HG03520 (cell line): ENCODE results near the gene PARP1.
"Not testable (repeated sequence)": the region's sequence is repeated elsewhere in the genome, so short reads cannot be mapped to it uniquely, and the experiment has no call there.

Source experiments
- ATAC-seq: cut with Tn5 transposase; IDR thresholded peaks from one replicate; pipeline ENCODE4 v1.9.1; 2021; ENCODE audit warnings: mild to moderate bottlenecking, moderate library complexity; ENCODE audit not compliant: unreplicated experiment

PARP1 gene

DNA sequence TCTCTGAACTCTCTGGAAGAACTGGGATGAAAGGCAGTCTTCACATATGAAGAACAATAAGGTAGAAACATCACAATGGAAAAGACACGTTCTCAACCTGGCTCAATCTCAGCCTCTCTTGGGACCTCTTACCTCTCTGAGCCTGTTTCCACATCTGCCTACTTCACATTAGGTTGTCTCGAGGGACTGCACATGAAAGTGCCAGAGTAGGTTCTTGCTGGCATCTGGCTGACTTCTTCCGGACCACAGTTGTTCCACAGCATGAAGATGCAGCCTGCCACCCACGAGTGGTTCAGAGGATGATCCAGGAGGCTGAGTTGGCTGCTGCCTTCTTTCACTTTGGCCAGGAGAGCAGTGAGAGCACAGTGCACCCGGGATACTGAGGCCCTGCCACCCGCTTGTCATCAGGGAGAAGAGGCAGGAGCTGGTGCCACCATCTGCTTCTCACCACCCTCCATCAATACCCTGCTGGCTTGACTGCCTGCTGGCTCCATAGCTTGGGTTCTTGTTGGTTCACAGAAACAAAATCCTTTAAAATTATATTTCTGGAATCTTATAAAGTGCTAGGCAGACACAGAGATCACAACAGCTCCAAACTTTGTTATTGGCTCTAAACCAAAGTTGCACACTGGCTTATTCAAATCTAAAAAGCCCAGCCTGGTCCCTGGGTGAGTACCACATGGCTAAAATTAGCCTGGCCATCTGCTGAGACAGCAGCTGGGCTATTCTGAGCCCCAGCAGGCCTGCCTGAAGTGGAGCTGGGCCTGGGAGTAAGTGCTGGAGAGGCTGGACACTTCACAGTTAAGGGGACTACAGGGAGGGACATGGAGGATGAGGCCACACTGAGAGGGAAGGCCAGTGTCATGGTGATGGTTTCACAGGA lies 52.0 kb downstream of the PARP1 start:
- no peak for ATAC-seq

DNA sequence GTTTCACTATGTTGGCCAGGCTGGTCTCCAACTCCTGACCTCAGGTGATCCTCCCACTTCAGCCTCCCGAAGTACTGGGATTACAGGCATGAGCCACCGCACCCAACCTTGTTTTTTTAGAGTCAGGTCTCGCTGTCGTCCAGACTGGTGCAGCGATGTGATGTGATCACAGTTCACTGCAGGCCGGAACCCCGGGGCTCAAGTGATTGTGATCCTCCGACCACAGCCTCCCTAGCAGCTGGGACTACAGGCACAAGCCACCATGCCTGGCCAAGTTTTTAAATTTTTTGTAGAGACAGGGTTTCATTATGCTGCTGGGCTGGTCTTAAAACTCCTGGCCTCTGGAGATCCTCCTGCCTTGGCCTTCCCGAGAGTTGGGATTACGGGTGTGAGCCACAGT lies 52.9 kb downstream of the PARP1 start:
- no peak for ATAC-seq

DNA sequence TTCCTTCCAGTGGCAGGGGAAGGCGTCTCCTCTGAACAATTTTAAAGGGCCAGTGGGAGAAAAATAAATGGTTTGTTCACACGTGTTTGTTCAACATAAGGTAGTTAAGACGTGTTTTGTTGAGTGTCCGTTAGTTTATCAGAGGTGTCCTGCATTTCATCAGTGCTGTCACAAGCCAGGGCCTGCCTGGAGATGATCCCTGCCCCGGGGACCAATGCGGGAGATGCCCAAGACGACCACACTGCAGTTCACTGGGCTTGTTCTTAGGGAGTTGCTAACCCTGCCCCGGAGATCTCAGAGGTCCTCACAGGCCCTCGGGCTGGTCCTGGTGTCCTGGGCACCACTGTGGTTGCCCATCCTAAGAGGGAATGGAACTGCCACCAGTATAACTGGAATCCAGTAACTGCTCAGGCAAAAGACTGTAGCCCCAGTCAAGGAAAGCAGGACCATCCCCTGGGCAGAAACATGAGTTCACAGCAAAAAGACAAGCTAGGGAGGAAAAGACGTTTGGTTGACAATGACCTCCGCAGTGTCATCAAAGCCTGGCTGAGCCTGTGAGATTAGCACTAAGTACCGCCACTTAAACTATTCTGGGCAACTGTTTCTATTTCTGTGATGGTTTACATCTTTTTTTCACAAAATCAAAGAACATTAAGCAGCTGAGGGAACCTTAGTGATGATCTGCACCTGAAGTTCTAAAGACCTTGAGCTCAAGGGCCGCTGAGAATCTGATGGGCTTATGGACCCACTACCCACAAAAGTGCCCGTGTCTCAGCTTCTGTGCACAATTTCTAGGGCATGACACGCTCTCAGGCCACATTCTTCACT lies 54.0 kb downstream of the PARP1 start:
- no peak for ATAC-seq

DNA sequence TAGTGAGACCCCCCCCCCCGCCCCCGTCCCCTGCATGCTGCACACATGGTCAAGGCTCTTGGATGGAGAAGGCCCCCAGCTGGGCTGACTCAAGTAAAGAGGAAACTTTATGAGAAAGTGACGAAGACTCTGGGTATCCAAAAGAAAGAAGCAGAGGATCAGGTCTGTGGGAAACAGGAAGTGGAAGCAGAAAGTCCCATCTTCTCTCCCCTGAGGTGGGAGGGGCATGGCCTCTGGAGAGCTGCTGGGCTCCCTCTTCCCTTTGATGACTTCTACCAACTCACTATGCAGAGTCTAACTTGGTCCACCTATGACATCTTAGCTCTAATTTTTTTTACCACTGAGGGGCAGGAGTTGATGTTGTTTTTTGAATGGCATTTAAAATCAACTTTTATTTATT lies 56.2 kb downstream of the PARP1 start:
- ATAC-seq, result no peak

DNA sequence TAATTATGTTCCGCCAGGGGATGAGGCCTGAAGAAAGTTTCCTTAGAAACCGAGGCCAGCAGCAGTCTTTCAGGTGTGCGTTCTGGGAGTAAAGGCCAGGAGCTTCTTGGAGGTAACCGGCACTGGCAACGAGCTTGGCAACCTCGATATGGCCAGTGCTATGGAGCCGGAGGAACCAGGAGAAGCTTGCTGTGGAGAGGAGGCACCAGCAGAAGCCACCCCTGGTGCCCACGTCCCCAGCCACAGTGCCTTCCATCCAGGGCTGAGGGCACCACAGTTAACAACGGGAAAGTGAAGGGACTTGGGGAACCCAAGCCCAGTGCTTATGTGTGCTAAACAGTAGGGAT lies 57.4 kb downstream of the PARP1 start:
- ATAC-seq, result no peak

DNA sequence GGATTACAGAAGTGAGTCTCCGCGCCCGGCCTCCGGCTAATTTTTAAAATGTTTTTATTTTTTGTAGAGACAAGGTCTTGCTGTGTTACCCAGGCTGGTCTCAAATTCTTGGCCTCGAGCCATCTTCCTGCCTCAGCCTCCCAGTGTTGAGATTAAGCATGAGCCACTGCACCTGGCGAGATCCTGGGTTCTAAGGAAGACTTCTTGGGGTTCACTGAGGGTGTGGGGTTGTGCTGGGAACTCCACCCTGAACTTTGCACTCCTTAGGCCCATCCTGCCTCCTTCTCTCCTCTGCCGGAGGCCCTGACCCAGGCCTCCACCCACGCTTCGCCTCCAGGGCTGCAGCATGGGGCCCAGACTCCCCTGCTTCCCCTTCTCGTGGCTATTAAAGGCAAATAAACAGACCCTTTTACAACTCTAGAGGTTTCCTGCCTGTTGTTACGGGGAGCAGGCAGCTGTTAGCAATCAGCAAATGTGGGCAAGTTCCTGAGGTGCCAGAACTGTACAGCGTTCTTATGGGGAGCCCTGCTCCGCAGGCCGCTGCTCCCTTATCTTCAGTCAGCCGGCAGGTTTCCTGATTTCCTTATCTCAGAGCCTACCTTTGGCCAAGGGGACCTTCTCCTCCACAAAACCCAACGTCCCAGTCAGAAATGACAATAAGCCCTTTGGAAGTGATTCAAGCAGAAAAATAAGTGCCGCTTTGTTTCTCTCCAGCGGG lies 57.9 kb downstream of the PARP1 start:
- peak; percentile 61 for ATAC-seq

DNA sequence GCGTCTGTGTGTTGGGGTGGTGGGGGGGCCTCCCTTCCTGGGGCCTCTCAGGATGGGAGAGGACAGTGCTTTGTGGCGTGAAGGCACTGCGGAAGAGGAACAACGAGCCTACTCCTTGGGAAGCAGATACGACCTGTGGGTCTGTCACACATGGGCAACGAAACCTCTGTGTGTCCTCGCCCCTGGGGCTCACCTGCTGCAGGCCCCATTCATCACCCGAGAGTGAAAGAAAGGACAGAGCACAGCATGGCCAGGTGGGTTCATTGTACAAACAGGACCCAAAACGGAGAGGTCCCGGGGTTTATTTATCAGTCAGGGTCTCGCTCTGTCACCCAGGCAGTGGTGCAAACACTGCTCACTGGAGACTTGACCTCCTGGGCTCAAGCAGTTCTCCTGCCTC lies 58.8 kb downstream of the PARP1 start:
- ATAC-seq, result no peak

DNA sequence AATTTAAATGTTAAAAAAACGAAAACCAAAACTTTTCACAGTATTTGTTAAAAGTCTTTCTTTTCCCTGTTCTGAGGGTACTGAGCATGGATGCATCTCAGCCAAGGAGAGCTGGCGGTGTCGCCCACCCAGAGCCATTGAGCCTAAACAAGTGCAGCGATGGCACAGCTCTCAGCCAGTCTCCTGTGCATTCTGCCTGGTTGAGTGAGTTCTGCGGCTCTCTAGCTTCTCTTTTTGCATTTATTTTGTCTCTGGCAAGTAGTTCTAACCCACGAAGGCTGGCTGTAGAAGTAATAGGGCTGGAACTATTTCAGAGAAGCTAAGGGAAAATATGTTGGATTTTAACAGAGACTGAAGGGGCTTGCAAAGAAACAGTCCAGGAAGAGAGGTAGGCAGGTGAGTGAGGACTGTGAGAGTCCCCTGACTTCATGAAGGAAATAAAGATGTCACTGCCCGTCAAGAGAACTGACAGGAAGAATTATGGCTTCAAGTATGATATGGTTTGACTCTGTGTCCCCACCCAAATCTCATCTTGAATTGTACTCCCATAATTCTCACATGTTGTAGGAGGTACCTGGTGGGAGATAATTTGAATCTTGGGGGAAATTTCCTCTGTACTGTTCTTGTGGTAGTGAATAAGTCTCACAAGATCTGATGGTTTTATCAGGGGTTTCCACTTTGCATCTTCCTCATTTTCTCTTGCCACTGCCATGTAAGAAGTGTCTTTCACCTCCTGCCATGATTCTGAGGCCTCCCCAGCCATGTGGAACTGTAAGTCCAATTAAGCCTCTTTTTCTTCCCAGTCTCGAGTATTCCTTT lies 63.2 kb downstream of the PARP1 start:
- no peak for ATAC-seq

DNA sequence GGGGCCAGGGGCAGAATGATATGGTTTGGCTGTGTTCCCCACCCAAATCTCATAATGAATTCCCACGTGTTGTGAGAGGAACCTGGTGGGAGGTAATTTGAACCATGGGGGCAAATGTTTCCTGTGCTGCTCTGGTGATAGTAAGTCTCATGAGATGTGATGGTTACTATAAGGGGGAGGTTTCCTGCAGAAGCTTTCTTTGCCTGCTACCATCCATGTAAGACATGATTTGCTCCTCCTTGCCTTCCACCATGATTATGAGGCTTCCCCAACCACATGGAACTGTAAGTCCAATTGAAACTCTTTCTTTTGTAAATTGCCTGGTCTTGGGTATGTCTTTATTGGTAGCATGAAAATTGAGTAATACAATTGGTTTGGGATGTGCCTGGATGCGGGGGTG lies 65.2 kb downstream of the PARP1 start:
- ATAC-seq, result no peak

DNA sequence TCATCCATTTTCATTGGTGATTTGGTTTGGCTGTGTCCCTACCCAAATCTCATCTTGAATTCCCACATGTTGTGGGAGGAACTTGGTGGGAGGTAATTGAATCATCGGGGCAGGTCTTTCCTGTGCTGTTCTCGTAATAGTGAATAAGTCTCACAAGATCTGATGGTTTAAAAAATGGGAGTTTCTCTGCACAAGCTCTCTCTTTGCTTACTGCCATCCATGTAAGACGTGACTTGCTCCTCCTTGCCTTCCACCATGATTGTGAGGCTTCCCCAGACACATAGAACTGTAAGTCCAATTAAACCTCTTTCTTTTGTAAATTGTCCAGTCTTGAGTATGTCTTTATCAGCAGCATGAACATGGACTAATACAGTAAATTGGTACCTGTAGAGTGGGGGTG lies 67.8 kb downstream of the PARP1 start:
- not testable (repeated sequence) for ATAC-seq

DNA sequence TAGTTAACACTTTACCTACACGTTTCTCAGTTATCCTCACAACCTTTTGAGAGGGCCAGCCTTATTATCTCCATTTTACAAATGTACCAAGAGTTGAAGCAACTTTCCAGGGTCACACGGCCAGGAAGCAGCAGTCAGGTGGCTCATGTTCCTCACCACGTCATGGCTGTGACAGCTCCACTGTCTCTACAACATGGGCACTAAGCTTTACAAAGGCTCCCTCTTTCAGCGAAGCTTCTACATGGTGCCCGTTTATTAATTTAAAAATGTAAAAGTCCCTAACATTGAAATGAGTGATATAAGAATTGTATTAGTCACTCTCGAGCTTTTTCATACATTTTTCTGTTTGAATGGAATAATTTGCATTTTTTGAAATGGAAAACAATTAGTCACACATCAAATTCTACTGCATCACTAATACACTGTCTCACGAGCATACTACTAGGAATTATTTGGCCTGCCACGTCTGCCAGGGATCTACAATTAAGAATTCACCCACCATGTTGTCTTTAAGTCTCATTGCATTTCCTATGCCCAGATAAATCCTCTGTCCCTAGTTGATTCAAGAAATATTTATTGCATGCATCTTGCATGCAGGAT lies 70.5 kb downstream of the PARP1 start:
- ATAC-seq, result no peak

DNA sequence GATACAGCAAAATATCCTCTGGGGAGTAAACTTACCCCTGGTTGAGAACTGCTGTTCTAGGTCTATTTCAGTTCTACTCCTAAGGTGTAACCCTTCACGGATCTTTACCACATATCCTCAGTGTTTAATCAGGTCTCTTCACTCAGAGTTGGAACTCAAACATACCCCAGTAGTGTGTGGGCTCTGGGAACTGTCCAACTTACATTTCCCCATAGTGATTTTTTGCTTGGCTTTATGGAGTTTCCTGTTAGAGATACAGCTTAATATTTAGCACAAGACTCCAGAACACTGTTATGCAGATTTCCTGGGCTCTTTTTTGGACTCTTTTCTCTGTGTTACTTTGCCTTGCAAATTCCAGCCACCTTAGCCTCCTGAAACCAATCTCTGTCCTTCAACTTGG lies 72.2 kb downstream of the PARP1 start:
- ATAC-seq, result no peak

DNA sequence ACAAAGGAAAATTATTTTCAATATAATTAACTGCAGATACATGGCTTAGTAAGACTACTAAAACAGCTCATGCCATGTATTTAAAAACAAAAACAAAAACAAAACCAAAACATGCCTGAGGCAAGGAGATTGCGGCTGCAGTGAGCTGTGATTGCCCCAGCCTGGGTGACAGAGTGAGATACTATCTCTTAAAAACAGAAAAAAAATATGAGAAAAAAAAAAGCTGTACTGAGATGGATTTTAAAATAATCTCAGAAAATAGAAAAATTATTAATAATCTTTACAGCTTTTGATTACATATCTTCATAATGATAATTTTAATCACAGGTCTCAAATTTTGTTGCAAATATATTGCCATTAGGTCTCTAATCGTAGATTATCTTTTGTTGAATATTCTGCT lies 74.9 kb downstream of the PARP1 start:
- no peak for ATAC-seq

DNA sequence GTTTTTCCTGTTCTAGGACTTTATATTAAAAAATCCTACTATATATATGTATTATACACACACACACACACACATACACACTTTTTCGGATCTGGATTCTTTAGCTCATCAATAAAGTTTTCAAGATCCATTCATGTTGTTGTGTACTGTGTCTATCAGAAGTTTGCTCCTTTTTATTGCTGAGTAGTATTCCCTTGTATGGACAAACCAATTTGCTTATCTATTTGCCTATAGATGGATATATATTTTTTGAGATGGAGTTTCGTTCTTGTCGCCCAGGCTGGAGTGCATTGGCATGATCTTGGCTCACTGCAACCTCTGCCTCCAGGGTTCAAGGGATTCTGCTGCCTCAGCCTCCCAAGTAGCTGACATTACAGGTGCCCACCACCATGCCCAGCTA lies 78.7 kb downstream of the PARP1 start:
- no peak for ATAC-seq

DNA sequence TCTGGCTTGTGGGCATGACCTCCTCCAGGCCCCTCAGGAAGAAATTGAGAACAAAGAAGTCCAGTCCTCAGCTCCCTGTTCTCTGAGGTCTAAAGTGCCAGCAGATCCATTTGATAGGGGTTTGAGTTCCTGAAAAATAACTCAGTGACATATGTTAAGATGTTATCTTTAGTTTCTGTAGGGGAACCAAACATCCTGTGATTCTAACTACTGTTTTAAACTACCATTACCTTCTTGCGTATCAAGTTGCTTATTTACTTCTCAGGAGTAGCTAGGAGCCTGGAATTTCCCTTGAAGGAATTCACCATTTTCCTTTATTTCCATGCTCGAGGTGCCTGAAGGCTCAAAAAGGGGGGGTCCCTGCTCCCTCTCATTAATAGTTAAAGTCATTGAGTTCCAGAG lies 80.1 kb downstream of the PARP1 start:
- ATAC-seq, result no peak

DNA sequence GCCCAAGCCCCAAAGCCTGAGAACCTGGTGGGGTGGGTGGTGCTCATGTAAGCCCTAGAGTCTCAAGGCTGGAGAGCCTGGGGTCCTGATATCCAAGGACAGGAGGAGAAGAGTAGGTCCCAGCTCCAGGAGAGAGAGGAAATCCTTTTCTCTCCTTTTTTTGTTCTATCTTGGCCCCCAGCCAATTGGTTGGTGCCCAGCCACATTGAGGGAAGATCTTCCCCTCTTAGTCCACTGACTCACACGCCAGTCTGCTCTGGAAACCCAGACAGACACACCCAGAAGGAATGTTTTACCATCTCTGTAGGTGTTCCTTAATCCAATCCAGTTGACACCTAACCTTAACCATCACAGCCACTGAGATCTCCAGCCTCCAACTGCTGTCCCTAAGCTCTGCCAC lies 82.7 kb downstream of the PARP1 start:
- ATAC-seq, result no peak

DNA sequence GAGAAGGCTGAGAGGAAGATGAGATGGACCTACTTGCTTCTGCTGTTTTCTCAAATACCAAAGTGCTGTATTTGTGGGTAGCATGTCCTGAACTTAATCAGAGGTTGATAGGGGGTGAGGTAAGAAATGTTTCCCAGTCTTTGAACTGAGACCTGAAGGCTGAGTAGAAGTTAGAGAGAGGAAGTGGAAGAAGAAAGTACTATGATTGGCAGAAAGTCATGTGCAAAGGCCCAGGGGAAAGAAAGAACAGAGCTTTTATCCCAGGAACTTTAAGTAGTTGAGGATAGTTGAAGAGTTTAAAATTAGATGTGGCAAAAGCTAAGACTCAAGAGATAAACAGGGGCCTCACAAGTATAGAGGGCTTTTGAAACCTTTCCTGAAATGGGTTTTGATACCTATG lies 83.4 kb downstream of the PARP1 start:
- no peak for ATAC-seq

DNA sequence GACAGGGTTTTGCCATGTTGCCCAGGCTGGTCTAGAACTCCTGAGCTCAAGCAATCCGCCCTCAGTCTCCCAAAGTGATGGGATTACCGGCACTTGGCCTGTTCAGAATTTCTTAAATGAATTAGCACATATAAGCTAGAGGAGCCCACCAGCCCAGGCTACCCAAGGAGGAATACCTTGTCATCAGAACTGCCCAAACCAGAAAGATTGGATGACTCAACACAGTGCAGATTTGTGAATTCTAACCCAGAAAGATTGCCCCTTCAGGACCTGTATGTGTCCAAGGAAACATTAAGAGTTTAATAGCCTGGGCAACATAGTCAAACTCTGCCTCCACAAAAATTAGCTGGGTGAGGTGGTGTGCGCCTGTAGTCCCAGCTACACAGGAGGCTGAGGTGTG lies 84.9 kb downstream of the PARP1 start:
- ATAC-seq, result no peak

DNA sequence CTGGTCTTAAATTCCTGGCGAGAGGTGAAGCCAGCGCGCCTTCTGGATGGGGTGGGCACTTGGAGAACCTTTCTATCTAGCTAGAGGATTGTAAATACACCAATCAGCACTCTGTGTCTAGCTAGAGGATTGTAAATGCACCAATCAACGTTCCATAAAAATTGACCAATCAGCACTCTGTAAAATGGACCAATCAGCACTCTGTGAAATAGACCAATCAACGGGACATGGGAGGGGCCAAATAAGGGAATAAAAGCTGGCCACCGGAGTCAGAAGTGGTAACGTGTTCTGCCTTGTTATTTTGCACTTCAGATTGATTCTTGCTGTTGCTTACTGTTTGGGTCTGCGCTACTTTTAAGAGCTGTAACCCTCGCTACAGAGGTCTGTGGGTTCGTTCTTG lies 87.0 kb downstream of the PARP1 start:
- no peak for ATAC-seq

DNA sequence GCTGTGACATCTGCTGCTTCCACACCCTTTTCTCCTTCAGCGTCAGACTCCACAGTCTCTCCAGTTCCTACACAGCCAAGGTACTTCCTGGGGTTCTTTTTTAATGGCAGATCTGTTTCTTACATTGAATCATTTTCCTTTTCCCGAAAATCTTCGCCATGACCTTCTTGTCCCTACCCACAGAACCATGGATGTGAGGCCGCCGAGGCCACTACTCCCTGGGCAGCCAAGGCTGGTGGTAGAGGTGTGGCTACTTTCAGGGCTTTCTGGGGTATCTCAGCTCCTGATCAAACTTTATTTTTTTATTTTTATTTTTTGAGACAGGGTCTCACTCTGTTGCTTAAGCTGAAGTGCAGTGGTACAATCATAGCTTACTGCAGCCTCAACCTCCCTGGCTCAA lies 89.4 kb downstream of the PARP1 start:
- ATAC-seq, result no peak
